ENCODE results near the gene FCGR3B.
"Not testable (repeated sequence)": the region's sequence is repeated elsewhere in the genome, so short reads cannot be mapped to it uniquely, and the experiment has no call there.

The FCGR3B gene

GRCh38 chr1:161653541-161653940, 22.6 kb upstream of the FCGR3B start:
- H3K4me1 Mint-ChIP-seq (ENCODE audit: low read depth); H3K27ac Mint-ChIP-seq; H3K9me3 Mint-ChIP-seq; H3K36me3 Mint-ChIP-seq (ENCODE audit: low read depth); H3K4me3 Mint-ChIP-seq; H3K27me3 Mint-ChIP-seq; DNase-seq: not testable (repeated sequence)

GRCh38 chr1:161647507-161648360, 16.8 kb upstream of the FCGR3B start:
- not testable (repeated sequence) for H3K27me3 Mint-ChIP-seq; DNase-seq; H3K27ac Mint-ChIP-seq; H3K9me3 Mint-ChIP-seq; H3K4me3 Mint-ChIP-seq; H3K4me1 Mint-ChIP-seq (ENCODE audit: low read depth); H3K36me3 Mint-ChIP-seq (ENCODE audit: low read depth)

DNA sequence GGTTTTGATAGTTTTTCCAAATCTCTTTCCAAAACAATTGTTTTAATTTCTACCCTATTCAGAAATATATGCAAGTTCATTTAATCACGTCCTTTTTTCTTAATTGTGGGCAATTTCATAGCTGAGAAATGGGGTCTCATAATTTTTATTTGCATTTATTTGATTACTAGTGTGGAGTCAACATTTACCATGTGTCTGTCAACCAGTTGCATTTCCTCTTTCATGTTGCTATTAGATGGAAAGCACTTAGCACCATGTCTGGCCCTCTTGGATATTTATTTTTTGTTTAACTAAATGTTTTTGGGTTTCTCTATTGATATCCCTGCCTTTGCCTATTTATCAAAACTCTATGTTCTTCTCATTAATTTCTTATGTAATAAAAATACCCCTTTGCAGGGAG, 13.9 kb upstream of the FCGR3B start:
- H3K4me3 Mint-ChIP-seq, H3K27me3 Mint-ChIP-seq, DNase-seq: not testable (repeated sequence)

GRCh38 chr1:161643481-161644208, 12.7 kb upstream of the FCGR3B start:
- H3K4me3 Mint-ChIP-seq; H3K27ac Mint-ChIP-seq; H3K36me3 Mint-ChIP-seq (ENCODE audit: low read depth); H3K9me3 Mint-ChIP-seq; DNase-seq; H3K4me1 Mint-ChIP-seq (ENCODE audit: low read depth); H3K27me3 Mint-ChIP-seq: not testable (repeated sequence)

More for the DNA sequence above, 13.9 kb upstream of the FCGR3B start:
- not testable (repeated sequence) for H3K9me3 Mint-ChIP-seq; H3K36me3 Mint-ChIP-seq (ENCODE audit: low read depth); H3K4me1 Mint-ChIP-seq (ENCODE audit: low read depth); H3K27ac Mint-ChIP-seq

DNA sequence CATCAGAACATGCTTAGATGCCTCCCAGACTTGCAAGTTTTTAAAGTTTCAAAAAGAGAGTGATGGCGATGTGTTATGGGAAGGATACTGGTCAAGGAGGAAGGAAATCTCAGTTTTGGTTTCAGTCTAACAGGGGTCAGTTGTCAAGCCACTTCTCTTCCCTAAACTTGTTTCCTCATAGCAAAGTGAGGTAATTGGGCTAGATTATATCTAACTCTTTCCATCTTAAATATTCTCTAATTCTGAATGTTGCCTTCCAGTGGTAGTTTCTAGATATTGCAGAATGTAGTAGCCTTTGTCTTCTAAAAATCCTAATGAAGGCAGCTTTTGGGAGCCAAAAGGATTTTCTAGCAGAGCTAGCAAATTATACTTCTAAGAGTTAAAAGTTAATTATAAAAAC, 11.7 kb upstream of the FCGR3B start:
- not testable (repeated sequence) for H3K27ac Mint-ChIP-seq; DNase-seq; H3K36me3 Mint-ChIP-seq (ENCODE audit: low read depth); H3K4me1 Mint-ChIP-seq (ENCODE audit: low read depth); H3K27me3 Mint-ChIP-seq; H3K9me3 Mint-ChIP-seq; H3K4me3 Mint-ChIP-seq

DNA sequence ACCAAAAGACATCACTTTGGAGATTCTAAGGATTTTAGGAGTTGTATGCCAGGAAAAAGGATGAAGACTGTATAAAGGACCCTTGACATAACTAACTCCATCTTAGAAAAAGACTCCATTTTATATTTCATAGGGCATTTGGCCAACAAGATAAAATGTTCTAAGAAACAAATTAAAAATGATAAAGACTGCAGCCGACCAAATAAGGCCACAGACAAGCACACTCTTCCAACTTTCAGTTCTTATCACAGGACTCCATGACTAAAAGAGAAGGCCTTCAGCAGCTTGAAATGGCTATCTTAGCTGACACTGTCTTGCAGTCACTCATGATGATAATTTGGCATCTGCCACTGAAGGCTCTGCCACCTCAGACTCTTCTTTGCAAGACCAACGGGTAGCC, 8.2 kb upstream of the FCGR3B start:
- not testable (repeated sequence) for DNase-seq; H3K27ac Mint-ChIP-seq; H3K9me3 Mint-ChIP-seq; H3K27me3 Mint-ChIP-seq; H3K36me3 Mint-ChIP-seq (ENCODE audit: low read depth); H3K4me3 Mint-ChIP-seq; H3K4me1 Mint-ChIP-seq (ENCODE audit: low read depth)

DNA sequence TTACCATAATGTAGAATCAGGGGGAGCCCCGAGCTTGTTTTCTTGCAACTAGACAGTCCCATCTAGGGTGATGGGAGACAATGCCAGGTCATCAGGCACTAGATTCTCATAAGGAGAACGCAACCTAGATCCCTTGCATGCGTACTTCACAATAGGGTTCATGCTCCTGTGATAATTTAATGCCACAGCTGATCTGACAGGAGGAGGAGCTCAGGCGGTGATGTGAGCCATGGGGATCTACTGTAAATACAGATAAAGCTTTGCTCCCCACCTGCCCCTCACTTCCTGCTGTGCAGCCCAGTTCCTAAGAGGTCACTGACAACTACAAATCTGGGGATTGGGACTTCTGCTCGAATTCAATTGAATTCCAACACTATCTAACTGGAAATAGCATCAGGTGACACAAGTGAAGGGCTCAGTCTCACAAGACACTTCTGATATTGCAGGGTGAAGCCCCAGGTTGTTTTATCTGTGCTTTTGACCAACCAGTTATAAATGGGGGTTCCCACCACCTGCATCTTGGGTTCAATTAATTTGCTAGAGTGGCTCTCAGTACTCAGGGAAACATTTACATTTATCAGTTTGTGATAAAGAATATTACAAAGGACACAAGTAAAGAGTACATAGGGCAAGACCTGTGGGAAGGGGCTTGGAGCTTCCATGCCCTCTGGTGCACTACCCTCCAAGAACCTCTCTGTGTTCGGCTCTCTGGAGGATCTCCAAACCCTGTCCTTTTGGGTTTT, 7.4 kb upstream of the FCGR3B start:
- H3K4me3 Mint-ChIP-seq; H3K9me3 Mint-ChIP-seq; DNase-seq; H3K27me3 Mint-ChIP-seq; H3K27ac Mint-ChIP-seq; H3K4me1 Mint-ChIP-seq (ENCODE audit: low read depth); H3K36me3 Mint-ChIP-seq (ENCODE audit: low read depth): not testable (repeated sequence)

DNA sequence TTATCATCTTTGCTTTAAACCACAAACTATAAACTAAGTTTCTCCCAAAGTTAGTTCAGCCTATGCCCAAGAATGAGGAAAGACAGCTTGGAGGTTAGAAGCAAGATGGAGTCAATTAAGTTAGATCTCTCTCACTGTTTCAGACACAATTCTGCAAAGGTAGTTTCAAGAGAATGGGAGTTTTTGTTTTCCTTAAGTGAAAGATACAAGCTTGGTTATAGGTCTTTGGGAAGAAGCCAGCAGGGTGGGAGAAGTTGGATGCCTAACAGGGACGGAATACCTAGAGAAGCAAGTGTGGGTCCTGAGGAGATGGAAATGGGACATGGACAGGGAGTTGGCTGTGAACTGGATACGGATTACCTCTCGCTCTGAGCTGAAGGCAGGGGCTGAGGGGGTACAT, 6.0 kb upstream of the FCGR3B start:
- H3K9me3 Mint-ChIP-seq; H3K36me3 Mint-ChIP-seq (ENCODE audit: low read depth); H3K4me1 Mint-ChIP-seq (ENCODE audit: low read depth); H3K27me3 Mint-ChIP-seq; H3K4me3 Mint-ChIP-seq; DNase-seq; H3K27ac Mint-ChIP-seq: not testable (repeated sequence)

- not testable (repeated sequence) for DNase-seq; H3K4me3 Mint-ChIP-seq; H3K9me3 Mint-ChIP-seq; H3K4me1 Mint-ChIP-seq (ENCODE audit: low read depth); H3K27me3 Mint-ChIP-seq; H3K36me3 Mint-ChIP-seq (ENCODE audit: low read depth); H3K27ac Mint-ChIP-seq
Measured at GRCh38 chr1:161636189-161636782, 5.3 kb upstream of the FCGR3B start.

DNA sequence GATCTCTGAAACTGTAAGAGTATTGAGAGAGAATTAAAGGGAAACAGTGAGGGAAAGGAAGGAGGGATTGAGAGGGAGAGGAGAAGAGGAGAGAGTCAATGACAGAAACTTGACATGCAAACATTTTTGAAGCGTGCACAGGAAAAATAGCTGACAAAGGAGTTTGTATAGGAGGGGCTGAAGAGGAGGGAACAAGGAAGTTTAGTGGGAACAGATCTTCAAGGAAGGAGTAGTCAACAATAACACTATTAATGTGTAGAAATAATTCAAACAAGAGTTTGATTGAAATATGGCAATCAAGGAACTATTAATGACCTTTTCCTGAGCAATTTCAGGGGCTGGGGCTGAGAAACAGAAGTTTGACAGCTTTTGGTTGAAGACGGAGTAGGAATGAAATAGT, 4.0 kb upstream of the FCGR3B start:
- H3K9me3 Mint-ChIP-seq; H3K4me1 Mint-ChIP-seq (ENCODE audit: low read depth); H3K36me3 Mint-ChIP-seq (ENCODE audit: low read depth); H3K27ac Mint-ChIP-seq; DNase-seq; H3K4me3 Mint-ChIP-seq; H3K27me3 Mint-ChIP-seq: not testable (repeated sequence)

DNA sequence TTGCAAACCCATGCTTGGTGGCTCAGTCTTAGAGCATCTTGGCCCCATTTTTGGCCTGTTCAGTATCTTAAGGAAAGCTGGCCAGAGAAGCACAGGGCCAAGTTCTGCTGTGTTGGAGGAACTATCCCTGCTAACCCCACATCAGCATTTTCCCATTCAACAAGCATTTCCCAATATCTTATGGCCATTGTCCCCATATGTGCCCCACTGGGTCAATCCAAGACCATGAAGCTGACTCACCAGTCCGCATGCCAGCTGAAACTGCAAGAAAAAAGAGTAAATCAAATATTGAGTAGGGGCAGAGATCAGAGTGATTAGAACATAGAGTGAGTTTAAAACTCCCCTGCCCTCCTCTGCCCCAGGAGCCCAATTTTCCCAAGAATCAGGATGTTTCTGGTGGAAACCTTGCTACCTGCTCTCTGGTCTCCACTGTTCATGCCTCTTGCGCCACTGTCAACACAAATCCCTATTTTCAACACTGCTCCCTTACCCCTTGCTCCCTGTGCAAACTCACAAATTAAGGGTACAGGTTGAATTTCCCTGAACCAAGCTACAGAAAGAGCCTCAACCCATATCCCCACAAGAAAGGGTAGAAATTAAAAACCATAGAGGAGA, 741 bp downstream of the FCGR3B start:
- not testable (repeated sequence) for DNase-seq; H3K4me3 Mint-ChIP-seq; H3K9me3 Mint-ChIP-seq; H3K27me3 Mint-ChIP-seq; H3K36me3 Mint-ChIP-seq (ENCODE audit: low read depth); H3K4me1 Mint-ChIP-seq (ENCODE audit: low read depth); H3K27ac Mint-ChIP-seq

GRCh38 chr1:161626445-161627146, 4.4 kb downstream of the FCGR3B start:
- H3K36me3 Mint-ChIP-seq (ENCODE audit: low read depth); H3K27ac Mint-ChIP-seq; H3K27me3 Mint-ChIP-seq; H3K4me3 Mint-ChIP-seq; DNase-seq; H3K9me3 Mint-ChIP-seq: not testable (repeated sequence)
- H3K4me1 Mint-ChIP-seq (ENCODE audit: low read depth): peaks cover 24% of the 10 kb centered on the region

- not testable (repeated sequence) for DNase-seq; H3K27me3 Mint-ChIP-seq; H3K4me3 Mint-ChIP-seq; H3K36me3 Mint-ChIP-seq (ENCODE audit: low read depth); H3K9me3 Mint-ChIP-seq; H3K27ac Mint-ChIP-seq
- H3K4me1 Mint-ChIP-seq (ENCODE audit: low read depth): peaks cover 32% of the 10 kb centered on the region
Measured at GRCh38 chr1:161624605-161625004, 6.4 kb downstream of the FCGR3B start.
